Measurements from ENCODE around the gene MC3R.

- TF ChIP-seq POLR2A (IDR thresholded peaks at IDR 0.05): no peak
- no peak for TF ChIP-seq CTCF (IDR thresholded peaks at IDR 0.05)
These were observed 4.3 kb upstream of the MC3R start for GRCh38 chr20:56244259-56244658.
